ENCODE data around the gene CDK17.
"Not testable (repeated sequence)": the region's sequence is repeated elsewhere in the genome, so short reads cannot be mapped to it uniquely, and the experiment has no call there.

The CDK17 gene

DNA sequence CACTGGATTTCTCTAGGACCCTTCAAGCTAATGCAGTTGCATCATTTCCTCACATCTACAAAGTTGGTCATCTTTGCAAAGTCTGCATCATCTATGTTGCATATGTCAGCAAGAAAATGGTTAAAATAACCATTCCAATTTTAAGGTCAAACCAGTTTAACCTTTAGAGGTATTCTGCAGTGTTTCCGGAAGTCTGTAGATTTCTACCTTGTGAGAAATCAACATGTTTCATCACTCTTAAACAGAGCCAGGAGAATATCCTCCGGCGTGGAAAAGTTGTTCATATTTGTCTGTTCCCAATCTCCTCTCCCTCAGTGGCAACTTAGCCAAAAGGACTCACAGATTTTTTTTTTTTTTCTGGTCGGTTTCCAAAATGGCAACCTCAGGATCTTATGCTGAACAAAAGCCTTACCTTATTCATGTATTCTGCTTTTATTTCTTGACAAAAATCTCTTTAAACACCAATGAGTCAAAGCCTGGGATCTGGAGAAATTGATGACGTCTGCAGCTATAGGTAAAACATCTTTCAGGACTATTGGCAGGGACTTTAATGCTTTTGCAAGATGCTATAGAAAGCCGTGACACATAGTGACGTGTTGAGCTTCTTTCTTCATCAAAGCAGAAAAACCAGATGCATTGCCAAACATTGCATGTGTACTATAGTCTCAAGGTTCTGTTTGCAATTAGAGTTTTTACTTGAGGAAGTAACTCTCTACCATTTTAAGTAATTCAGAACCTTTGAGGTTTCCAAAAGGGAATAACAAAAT is 16.0 kb upstream of the CDK17 start:
- no peak for DNase-seq

GRCh38 chr12:96414637-96415036 is 14.4 kb upstream of the CDK17 start:
- DNase-seq, result no peak

DNA sequence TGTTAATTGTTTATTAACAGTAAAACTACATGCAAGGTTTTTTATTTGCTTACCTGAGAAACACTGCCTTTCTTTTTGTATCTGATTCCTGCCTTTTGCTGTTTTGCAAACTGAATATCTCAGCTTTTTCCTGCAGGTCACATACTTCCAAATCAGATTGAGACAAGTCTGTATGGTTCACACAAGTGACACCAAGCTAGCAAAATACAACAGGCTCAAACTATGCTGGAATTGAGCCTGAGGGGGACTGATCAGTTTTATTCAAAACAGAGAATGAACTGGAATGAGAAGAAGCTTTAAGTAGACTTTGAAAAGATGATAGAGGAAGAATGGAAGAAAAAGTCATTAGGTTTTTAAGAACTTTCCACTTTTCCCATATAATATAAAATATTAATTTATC is 12.2 kb upstream of the CDK17 start:
- no peak for DNase-seq

DNA sequence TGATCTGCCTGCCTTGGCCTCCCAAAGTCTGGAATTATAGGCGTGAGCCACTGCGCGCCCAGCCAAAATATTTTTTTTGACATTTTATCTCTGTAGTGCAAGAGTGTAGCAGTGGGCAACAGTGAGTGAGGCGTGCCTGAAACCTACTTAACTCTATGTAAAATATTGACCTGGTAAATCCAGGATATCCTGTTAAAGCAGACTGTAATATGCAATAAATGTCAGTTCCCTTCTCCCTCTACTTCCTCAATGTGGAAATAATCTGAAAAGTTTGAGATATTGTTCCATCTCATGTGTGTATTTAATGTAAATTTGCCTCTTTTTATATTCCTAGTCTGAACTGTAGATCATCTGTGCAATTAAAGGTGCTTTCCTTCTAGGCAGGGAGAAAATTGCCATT is 9.5 kb upstream of the CDK17 start:
- DNase-seq, result no peak

- DNase-seq, result no peak
Measured at GRCh38 chr12:96408993-96409392, 8.8 kb upstream of the CDK17 start.

DNA sequence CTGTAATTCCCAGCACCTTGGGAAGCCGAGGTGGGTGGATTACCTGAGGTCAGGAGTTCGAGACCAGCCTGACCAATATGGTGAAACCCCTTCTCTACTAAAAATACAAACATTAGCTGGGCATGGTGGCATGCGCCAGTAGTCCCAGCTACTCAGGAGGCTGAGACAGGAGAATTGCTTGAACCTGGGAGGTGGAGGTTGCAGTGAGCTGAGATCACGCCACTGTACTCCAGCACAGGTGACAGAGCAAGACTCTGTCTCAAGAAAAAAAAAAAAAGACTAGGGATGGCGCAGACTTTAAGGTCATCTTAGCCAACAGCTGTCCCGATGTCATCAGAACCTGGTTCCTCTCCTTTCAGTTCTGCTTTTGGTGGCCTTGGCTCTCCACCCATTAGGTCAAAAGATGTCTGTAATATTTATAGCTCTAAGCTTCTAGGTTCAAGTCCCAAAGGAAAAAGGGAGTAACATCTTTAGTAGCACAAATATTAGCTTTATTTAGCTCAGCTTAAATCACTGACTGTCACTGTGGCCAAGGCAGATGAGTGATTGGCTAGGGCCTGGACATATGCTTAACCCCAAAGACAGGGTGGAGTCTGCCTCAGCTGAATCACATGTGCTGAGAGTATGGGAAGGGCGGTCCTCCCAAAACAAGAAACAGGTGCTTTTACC is 7.3 kb upstream of the CDK17 start:
- DNase-seq, result not testable (repeated sequence)

GRCh38 chr12:96404696-96405095 is 4.5 kb upstream of the CDK17 start:
- no peak for DNase-seq

- DNase-seq, result no peak
Measured at GRCh38 chr12:96403870-96404269, 3.6 kb upstream of the CDK17 start.

DNA sequence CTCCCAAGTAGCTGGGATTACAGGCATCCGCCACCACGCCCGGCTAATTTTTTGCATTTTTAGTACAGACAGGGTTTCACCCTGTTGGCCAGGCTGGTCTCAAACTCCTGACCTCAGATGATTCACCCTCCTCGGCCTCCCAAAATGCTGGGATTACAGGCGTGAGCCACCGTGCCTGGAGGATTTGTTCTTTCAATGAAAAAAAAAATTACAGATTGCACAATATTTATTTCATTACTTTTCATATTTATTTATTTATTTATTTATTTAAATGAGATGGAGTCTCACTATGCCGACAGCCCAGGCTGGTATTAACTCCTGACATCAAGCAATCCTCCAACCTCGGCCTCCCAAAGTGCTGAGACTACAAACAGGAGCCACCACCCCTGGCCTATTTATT is 2.3 kb upstream of the CDK17 start:
- not testable (repeated sequence) for DNase-seq

GRCh38 chr12:96402061-96402460 is 1.8 kb upstream of the CDK17 start:
- no peak for DNase-seq

GRCh38 chr12:96401076-96401871 is 1.0 kb upstream of the CDK17 start:
- DNase-seq, result peak; percentile 25

- no peak for DNase-seq
Measured at GRCh38 chr12:96400631-96401075, 414 bp upstream of the CDK17 start.

DNA sequence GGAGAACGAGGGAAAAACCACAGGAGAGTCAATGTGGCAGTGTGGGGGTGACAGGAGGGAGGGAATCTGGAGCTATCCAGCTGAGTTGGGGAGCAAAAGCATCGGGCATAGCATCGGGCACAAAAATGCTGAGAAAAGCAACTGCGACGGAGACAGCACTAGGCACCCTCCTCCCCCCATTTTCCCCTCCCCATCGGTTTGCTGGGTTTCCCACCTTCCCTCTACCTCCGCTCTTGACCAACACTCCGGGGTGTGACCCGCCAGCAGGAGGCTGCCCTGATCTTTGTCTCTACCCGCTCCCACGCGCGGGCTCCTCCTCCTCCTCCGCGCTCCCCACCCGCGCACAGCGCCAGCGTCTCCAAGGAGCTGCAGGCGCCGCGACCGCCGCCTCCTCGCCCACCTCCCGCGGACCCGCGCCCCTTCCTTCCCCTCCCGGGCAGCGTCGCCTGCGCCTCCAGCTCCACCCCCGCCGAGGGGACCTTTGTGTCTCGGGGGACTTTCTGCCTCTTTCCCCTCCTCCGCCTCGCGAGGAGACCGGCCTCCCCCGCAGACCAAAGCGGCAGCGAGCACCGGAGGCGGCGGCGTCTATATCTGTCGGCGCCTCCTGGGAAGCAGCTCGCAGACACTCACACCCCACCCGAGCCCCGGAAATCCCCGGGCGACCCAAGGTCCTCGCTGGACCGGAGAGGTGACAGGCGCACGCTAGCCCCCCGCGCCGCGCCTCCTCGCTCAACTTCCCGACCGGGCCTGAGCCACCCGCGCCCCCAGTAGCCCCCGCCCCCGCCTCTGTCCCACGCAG is 920 bp downstream of the CDK17 start:
- DNase-seq, result peak; percentile 84

DNA sequence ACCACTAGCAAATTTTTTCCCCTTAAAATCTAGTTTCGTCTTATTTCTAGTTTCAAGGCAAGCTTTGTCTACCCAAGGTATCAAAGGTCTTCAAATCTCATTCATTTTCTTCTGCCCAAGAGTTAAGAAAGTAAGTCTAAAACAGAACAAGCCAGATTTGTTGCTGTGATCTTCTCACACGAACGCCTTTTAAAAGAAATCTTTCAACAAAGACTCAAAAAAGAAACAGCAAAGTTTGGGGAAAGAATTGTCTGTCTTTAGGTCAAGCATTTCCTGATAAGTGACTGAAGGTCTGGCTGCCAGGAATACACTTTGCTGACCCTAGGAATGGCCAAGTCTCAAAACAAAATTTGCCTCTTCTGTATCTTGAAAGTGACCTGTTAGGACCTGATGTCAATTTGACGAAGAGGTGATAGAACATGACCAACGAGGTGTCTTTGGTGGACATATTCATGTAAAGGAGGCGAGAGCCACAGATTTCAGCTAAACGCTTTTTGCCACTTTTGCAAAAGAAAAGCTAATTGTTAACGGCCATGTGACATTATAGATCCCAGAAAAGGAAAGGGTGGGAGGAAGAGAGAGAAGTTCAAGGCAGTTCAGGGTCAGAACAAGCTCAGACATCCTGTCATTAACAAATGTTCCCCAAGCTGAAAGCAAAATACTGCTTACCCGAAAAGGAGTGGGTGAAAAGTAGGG is 1.7 kb downstream of the CDK17 start:
- no peak for DNase-seq

DNA sequence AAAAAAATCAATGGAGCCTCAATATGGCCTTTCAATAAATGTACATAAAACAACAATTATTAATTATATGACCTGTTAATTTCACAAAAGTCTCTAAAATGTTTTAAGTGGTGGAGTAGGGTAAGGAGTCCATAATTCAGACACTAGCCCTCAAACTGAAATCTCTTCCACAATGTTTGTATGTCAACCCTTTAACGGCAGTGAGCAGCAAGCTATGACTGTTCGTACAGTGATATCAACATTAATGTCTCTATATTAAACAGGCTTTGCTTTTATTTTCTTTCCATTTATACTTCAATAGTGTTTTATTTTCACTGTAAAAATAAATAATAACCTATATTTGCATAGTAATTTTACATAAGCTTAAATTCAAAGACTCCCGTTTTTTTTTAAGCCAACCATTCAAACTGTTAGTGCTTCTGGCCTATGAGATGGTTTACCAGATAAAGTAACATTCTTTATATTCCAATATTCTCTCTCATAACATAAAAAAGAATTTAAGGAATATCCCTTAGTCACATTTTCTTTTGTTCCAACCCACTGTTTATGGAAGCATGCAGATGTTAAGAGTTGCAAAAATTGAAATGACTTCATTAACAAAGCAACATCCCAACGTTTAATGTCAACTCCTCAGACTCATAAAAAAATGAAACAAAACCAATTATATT is 2.3 kb downstream of the CDK17 start:
- DNase-seq, result no peak

DNA sequence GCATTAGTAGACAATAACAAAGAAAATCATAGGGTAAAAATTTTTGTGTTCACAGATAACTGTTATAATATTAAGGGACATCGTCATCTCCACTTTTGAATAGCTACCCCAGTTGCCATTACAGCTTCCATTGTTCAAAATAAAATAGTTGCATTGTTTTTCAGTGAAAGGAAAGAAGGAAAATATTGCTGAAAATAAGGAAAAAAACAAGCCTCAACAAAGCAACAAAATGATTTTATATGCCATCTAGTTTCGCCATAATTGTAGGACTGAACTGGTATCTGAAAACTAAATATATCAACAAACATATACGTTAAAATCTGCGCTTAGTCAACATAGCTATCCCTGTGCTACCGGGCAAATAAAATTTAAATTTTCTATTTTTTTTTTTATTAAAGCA is 3.3 kb downstream of the CDK17 start:
- no peak for DNase-seq

- DNase-seq, result no peak
Measured at GRCh38 chr12:96396209-96396608, 4.0 kb downstream of the CDK17 start.

DNA sequence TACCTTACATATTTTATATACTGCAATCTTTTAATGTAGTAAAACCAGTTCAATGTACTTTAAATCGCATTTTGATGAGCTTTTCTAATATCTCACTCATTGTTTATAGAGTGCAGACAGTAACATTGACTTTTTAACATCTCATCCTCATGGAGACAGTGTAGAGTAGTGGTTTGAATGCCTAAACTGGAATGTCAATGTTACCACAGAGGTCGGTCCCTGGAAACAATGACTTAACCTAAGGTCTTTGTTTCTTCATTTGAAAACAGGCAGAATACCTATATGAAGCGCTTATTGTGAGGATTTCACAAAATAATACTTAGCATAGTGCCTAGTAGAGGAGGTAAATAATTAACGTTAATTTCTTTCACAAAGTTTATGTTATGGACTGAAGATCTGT is 5.0 kb downstream of the CDK17 start:
- no peak for DNase-seq

GRCh38 chr12:96393229-96393628 is 7.0 kb downstream of the CDK17 start:
- not testable (repeated sequence) for DNase-seq

DNA sequence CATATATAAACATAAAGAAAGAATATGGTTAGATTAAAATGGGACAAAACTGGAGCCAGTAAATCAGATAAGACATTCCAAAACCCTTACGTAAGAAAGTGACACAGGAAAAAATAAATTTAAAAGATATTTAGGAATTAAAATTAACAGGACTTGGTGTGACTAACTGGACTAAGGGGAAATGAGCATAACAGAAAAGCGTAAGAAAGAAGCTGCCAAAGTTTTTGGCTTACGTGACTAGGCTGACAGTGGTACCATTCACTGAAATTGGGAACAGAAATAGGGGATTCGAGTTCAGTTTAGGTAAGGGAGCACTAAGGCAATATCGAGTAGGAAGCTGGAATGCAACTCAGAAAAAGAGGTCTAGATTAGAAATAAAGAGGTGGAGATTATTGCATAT is 7.8 kb downstream of the CDK17 start:
- DNase-seq, result no peak

- DNase-seq, result no peak
Measured at GRCh38 chr12:96387981-96388380, 12.3 kb downstream of the CDK17 start.

GRCh38 chr12:96386794-96387193 is 13.4 kb downstream of the CDK17 start:
- DNase-seq, result no peak
